H1 (cell line): ENCODE measurements around the gene AGR2. TPM values are rescaled to one million over a fixed set of nuclear protein-coding genes. Genes with fewer than 3 reads are reported as not detected.

Experiments
- CTCF ChIA-PET: fragments of 300-600 bp; sonication (Branson Sonifier 250); formaldehyde crosslinking; loops from one replicate; lab custom pipeline; 2021; ENCODE audit not compliant: partially characterized antibody; lab: Charles Lee
- POLR2A ChIA-PET: fragments of 300-600 bp; sonication (Branson Sonifier 250); formaldehyde crosslinking; loops from one replicate; lab custom pipeline; 2021; ENCODE audit warnings: inconsistent platforms; ENCODE audit not compliant: partially characterized antibody; lab: Charles Lee
- DNase-seq, 2 experiments: peaks; one replicate each; pipeline versions ENCODE4 v3.0.0 to v3.0.0-alpha.2; 2010 to 2022; ENCODE audit warnings: low spot score in 2 of 2, low read depth in 1 of 2, mixed read lengths in 1 of 2
- FAIRE-seq: peaks from 2 replicates; lab custom pipeline; 2011; peaks lifted over from hg19 to GRCh38; lab: Jason Lieb, UNC
- H2AFZ ChIP-seq: 2 replicates; pipeline ENCODE4 v1.8.1; 2012; ENCODE audit warnings: low read length, inconsistent platforms
- H2AK5ac ChIP-seq: 2 replicates; pipeline ENCODE4 v1.6.1; 2013; ENCODE audit warnings: low read depth, low read length
- H2BK120ac ChIP-seq: replicated peaks from 2 replicates; pipeline ENCODE3; 2013; ENCODE audit warnings: low read depth, low read length, inconsistent platforms
- H2BK12ac ChIP-seq: 2 replicates; pipeline ENCODE4 v1.6.1; 2013; ENCODE audit warnings: low read depth, low read length
- H2BK15ac ChIP-seq: 2 replicates; pipeline ENCODE4 v1.6.1; 2013; ENCODE audit warnings: low read length
- H2BK20ac ChIP-seq: 2 replicates; pipeline ENCODE4 v1.6.1; 2013; ENCODE audit warnings: low read length
- H2BK5ac ChIP-seq: 2 replicates; pipeline ENCODE4 v1.6.1; 2013; ENCODE audit warnings: low read depth, low read length
- H3K14ac ChIP-seq: 2 replicates; pipeline ENCODE4 v1.6.1; 2013; ENCODE audit warnings: inconsistent platforms; ENCODE audit not compliant: insufficient read length
- H3K18ac ChIP-seq: 2 replicates; pipeline ENCODE4 v1.6.1; 2013; ENCODE audit warnings: low read length; ENCODE audit errors: extremely low read depth
- H3K23ac ChIP-seq: 2 replicates; pipeline ENCODE4 v1.6.1; 2013; ENCODE audit warnings: inconsistent platforms; ENCODE audit not compliant: insufficient read length
- H3K23me2 ChIP-seq: 2 replicates; pipeline ENCODE4 v1.6.1; 2013; ENCODE audit warnings: low read depth, low read length
- H3K27ac ChIP-seq: 2 replicates; pipeline ENCODE4 v1.6.1; 2011; ENCODE audit warnings: low read depth, low read length, inconsistent platforms
- H3K27me3 ChIP-seq, 4 experiments: replicated peaks in 1 of 4; 1 replicate in 1 of 4; 2 replicates in 3 of 4; pipeline versions ENCODE4 v1.6.1 to v1.8.1; 2011 to 2013; ENCODE audit warnings: low read length in 3 of 4, mild to moderate bottlenecking in 3 of 4, inconsistent platforms in 2 of 4, mixed read lengths in 2 of 4, moderate library complexity in 1 of 4; ENCODE audit not compliant: control insufficient read depth in 3 of 4, insufficient read depth in 3 of 4; ENCODE audit errors: extremely low read depth in 1 of 4
- H3K36me3 ChIP-seq, 4 experiments: 2 replicates each; pipeline versions ENCODE4 v1.6.1 to v1.8.1; 2011 to 2013; ENCODE audit warnings: mild to moderate bottlenecking in 4 of 4, low read length in 3 of 4, moderate library complexity in 2 of 4, control low read depth in 1 of 4, inconsistent platforms in 1 of 4; ENCODE audit not compliant: insufficient read depth in 4 of 4, control insufficient read depth in 2 of 4
- H3K4ac ChIP-seq: replicated peaks from 2 replicates; pipeline ENCODE3; 2013; ENCODE audit warnings: low read length, low read depth, mixed read lengths, inconsistent platforms; ENCODE audit not compliant: insufficient read length
- H3K4me1 ChIP-seq, 4 experiments: replicated peaks in 1 of 4; 1 replicate in 1 of 4; 2 replicates in 3 of 4; pipeline versions ENCODE4 v1.6.1 to v1.8.1; 2011 to 2013; ENCODE audit warnings: low read length in 3 of 4, inconsistent platforms in 2 of 4, mixed read lengths in 1 of 4; ENCODE audit not compliant: insufficient read depth in 4 of 4, control insufficient read depth in 3 of 4
- H3K4me2 ChIP-seq, 2 experiments: 2 replicates each; pipeline versions ENCODE4 v1.6.1 to v1.8.1; 2011 to 2013; ENCODE audit warnings: low read depth in 2 of 2, low read length in 2 of 2, control low read depth in 1 of 2, inconsistent platforms in 1 of 2, mild to moderate bottlenecking in 1 of 2; ENCODE audit not compliant: insufficient read depth in 1 of 2
- H3K4me3 ChIP-seq, 4 experiments: fragments of 200-600, 300-600 bp in 1 of 4; sonication (generic), shearing (Covaris generic), sonication (Bioruptor Twin) in 1 of 4; 2 replicates each; pipeline versions ENCODE4 v1.5.1 to v1.8.1; 2011 to 2016; ENCODE audit warnings: low read length in 4 of 4, low read depth in 3 of 4, control low read depth in 2 of 4, inconsistent platforms in 2 of 4, mild to moderate bottlenecking in 2 of 4, mixed read lengths in 1 of 4, moderate library complexity in 1 of 4; ENCODE audit not compliant: insufficient read depth in 2 of 4; ENCODE audit errors: extremely low read depth in 1 of 4
- H3K56ac ChIP-seq: replicated peaks from 2 replicates; pipeline ENCODE3; 2013; ENCODE audit warnings: low read depth, mild to moderate bottlenecking, mixed read lengths, low read length, inconsistent platforms; ENCODE audit not compliant: insufficient read length
- H3K79me1 ChIP-seq: 2 replicates; pipeline ENCODE4 v1.6.1; 2013; ENCODE audit warnings: low read depth, low read length, control low read depth
- H3K79me2 ChIP-seq, 2 experiments: 2 replicates each; pipeline versions ENCODE4 v1.6.1 to v1.8.1; 2012 to 2013; ENCODE audit warnings: low read length in 2 of 2, mild to moderate bottlenecking in 2 of 2, inconsistent platforms in 1 of 2; ENCODE audit not compliant: insufficient read depth in 2 of 2, control insufficient read depth in 1 of 2
- H3K9ac ChIP-seq, 4 experiments: replicated peaks in 1 of 4; 1 replicate in 1 of 4; 2 replicates in 3 of 4; pipeline versions ENCODE4 v1.6.1 to v1.8.1; 2011 to 2013; ENCODE audit warnings: low read depth in 3 of 4, low read length in 3 of 4, control low read depth in 2 of 4, mild to moderate bottlenecking in 2 of 4, moderate library complexity in 2 of 4, inconsistent platforms in 1 of 4; ENCODE audit errors: extremely low read depth in 1 of 4
- H3K9me3 ChIP-seq, 2 experiments: 2 replicates each; pipeline versions ENCODE4 v1.6.1 to v1.8.1; 2012 to 2013; ENCODE audit warnings: mild to moderate bottlenecking in 2 of 2, moderate library complexity in 2 of 2, control low read depth in 1 of 2, inconsistent platforms in 1 of 2, low read depth in 1 of 2, low read length in 1 of 2, mixed read lengths in 1 of 2; ENCODE audit not compliant: insufficient read depth in 2 of 2
- H4K20me1 ChIP-seq, 2 experiments: replicated peaks in 1 of 2; 2 replicates each; pipeline versions ENCODE3 to v1.8.1; 2011 to 2013; ENCODE audit warnings: inconsistent platforms in 2 of 2, low read length in 2 of 2, mild to moderate bottlenecking in 1 of 2; ENCODE audit not compliant: insufficient read depth in 2 of 2, control insufficient read depth in 1 of 2
- H4K5ac ChIP-seq: 2 replicates; pipeline ENCODE4 v1.6.1; 2013; ENCODE audit warnings: low read length, low read depth, mixed read lengths, inconsistent platforms; ENCODE audit not compliant: insufficient read length
- H4K8ac ChIP-seq: 2 replicates; pipeline ENCODE4 v1.8.0; 2013; ENCODE audit warnings: mild to moderate bottlenecking, moderate library complexity, low read length, inconsistent platforms; ENCODE audit not compliant: insufficient read depth; ENCODE audit errors: extremely low read depth
- H4K91ac ChIP-seq: replicated peaks from 2 replicates; pipeline ENCODE3; 2013; ENCODE audit warnings: low read length, mixed read lengths, inconsistent platforms; ENCODE audit not compliant: insufficient read length
- CBX5 ChIP-seq: fragments of 300-800, 300-1000 bp; sonication (generic); IDR thresholded peaks from 2 replicates; pipeline ENCODE4 v1.7.1; 2016; ENCODE audit warnings: antibody characterized with exemption, low read length, low read depth
- EP300 ChIP-seq, 2 experiments: IDR thresholded peaks; 1 replicate in 1 of 2; 2 replicates in 1 of 2; pipeline ENCODE4 v1.6.1; 2011 to 2012; ENCODE audit warnings: low read depth in 2 of 2, low read length in 2 of 2, mild to moderate bottlenecking in 2 of 2, borderline replicate concordance in 1 of 2, inconsistent platforms in 1 of 2, moderate library complexity in 1 of 2
- HDAC6 ChIP-seq: IDR thresholded peaks from one replicate; pipeline ENCODE4 v1.7.1; 2012; ENCODE audit warnings: low read depth, mild to moderate bottlenecking, inconsistent platforms, low read length, moderate library complexity
- SAP30 ChIP-seq: fragments of 300-600 bp; sonication (generic); IDR thresholded peaks from 2 replicates; pipeline ENCODE4 v1.7.1; 2012; ENCODE audit warnings: low read length, moderate library complexity, mild to moderate bottlenecking, inconsistent platforms; ENCODE audit not compliant: insufficient read depth, insufficient replicate concordance
- TEAD4 ChIP-seq: IDR thresholded peaks from 2 replicates; pipeline ENCODE4 v1.6.1; 2012; ENCODE audit warnings: low read depth, low read length, inconsistent platforms, mixed read lengths
- ZNF274 ChIP-seq: IDR thresholded peaks from 2 replicates; pipeline ENCODE4 v1.7.0; 2012; ENCODE audit warnings: low read length, borderline replicate concordance; ENCODE audit errors: extremely low read depth
- polyA plus RNA-seq, 7 experiments: library from polyadenylated mRNA; depleted of rRNA in 3 of 7; stranded (reverse) in 5 of 7; unstranded in 2 of 7; fragments of >200 nt in 5 of 7; fragments of 200-250 nt in 2 of 7; gene quantifications; 1 replicate in 5 of 7; 2 replicates in 1 of 7; 4 replicates in 1 of 7; pipeline versions ENCODE4 v1.2.1 to v1.2.3, GENCODE V29; 2011 to 2013; ENCODE audit warnings: missing spikeins in 2 of 7, mixed read lengths in 2 of 7
- total RNA-seq: library from RNA; stranded (reverse); fragmentation: NEBNext Ultra II Directional; extraction: Animal tissue kit (Norgen Biotek cat#: 25700); gene quantifications from 2 replicates; pipeline ENCODE4 v1.2.1, GENCODE V29; 2021

Gene AGR2
- total and polyA plus RNA-seq, 2 of the 8 experiments (the other 6 are each of a cell fraction or from before 2014, with no cell fraction given): not detected

DNA sequence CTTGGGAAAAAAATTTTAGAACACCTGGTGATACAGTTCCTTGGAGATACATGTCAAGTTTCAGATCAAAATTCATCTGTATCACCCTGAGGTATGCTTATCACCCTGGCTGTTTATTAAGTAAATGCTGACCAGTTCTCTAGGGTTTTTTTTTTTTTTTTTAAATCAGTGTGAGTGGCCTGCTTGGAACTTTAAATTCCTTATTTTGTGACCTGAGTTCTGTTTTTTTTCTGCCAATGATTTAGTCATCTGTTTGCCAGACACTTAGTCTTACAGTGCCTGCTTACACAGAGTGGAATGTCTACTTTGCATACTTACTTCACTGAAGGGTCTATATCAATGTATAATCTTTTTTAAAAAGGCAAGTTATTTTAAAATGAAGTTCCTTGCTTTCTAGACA is 49.4 kb downstream of the AGR2 start:
- H3K4me1 ChIP-seq: peaks cover 2 to 9% (median 7%) of the 10 kb centered on the region in 4 experiments; a peak in 5 of 7 replicates
- no peak overlapping the region for H2AFZ ChIP-seq
- no peak overlapping the region for H2BK5ac ChIP-seq
- peak overlapping the region in 2 of 4 experiments; percentile 78 to 96; a peak in 3 of 8 replicates for H3K4me3 ChIP-seq
- no peaks in the 10 kb centered on the region for H3K79me1 ChIP-seq
- FAIRE-seq (no peak), DNase-seq (no peak)
- no peak overlapping the region for H4K5ac ChIP-seq
- no peak overlapping the region for H2BK20ac ChIP-seq
- H4K91ac ChIP-seq: no peak overlapping the region
- H3K27ac ChIP-seq: no peak overlapping the region
- H3K18ac ChIP-seq: no peak overlapping the region
- no peaks in the 10 kb centered on the region for H3K36me3 ChIP-seq
- no peak overlapping the region for H4K8ac ChIP-seq
- H3K14ac ChIP-seq: no peak overlapping the region
- no peak overlapping the region for H3K4ac ChIP-seq
- no peaks in the 10 kb centered on the region for H3K9me3 ChIP-seq
- no peaks in the 10 kb centered on the region; a peak in 3 of 7 replicates for H3K27me3 ChIP-seq
- no peak overlapping the region for H2AK5ac ChIP-seq
- H3K79me2 ChIP-seq: peaks cover 0 to 23% of the 10 kb centered on the region in 2 experiments; a peak in 2 of 4 replicates
- no peak overlapping the region for H3K23ac ChIP-seq
- ChIA-PET CTCF (interaction anchor here (1.8 kb wide), 1 partner anchor 16 kb away, joined by 4 read pairs; no protein-coding TSS in a partner anchor), POLR2A (no interaction called here)
- H2BK15ac ChIP-seq: no peak overlapping the region
- H3K9ac ChIP-seq: no peak overlapping the region
- peak overlapping the region in 1 of 2 experiments; percentile 90; a peak in 2 of 4 replicates for H3K4me2 ChIP-seq
- H3K56ac ChIP-seq: no peak overlapping the region
- no peak overlapping the region for H2BK120ac ChIP-seq
- peaks cover 4% of the 10 kb centered on the region; the same call in 1 of the 2 replicates for H3K23me2 ChIP-seq
- no peaks in the 10 kb centered on the region for H4K20me1 ChIP-seq
- H2BK12ac ChIP-seq: no peak overlapping the region
- TF ChIP-seq EP300 (IDR thresholded peaks at IDR 0.05; ENCODE audit: borderline replicate concordance in 1 of 2, low read depth in 2 of 2, low read length in 2 of 2) (no peak), HDAC6 (no peak), ZNF274 (no peak), TEAD4 (no peak), CBX5 (no peak), SAP30 (no peak)
